GM10847 (cell line): ENCODE results near the gene TNFAIP8.

Experiments used
- POLR2A ChIP-seq: IDR thresholded peaks from 2 replicates; pipeline ENCODE4 v1.6.1; 2011; ENCODE audit not compliant: insufficient read length; ENCODE audit errors: extremely low read depth

TNFAIP8 gene

GRCh38 chr5:119367502-119368237 lies 11.9 kb downstream of the TNFAIP8 start:
- no peak for TF ChIP-seq POLR2A

GRCh38 chr5:119368238-119368630 lies 12.4 kb downstream of the TNFAIP8 start:
- TF ChIP-seq POLR2A: no peak

- TF ChIP-seq POLR2A: no peak
These were observed 14.7 kb downstream of the TNFAIP8 start for GRCh38 chr5:119370486-119370885.

- TF ChIP-seq POLR2A: no peak
These were observed 15.3 kb downstream of the TNFAIP8 start for GRCh38 chr5:119371146-119371545.

GRCh38 chr5:119373449-119373858 lies 17.6 kb downstream of the TNFAIP8 start:
- no peak for TF ChIP-seq POLR2A

GRCh38 chr5:119374901-119375300 lies 19.1 kb downstream of the TNFAIP8 start:
- TF ChIP-seq POLR2A: no peak

GRCh38 chr5:119377066-119377465 lies 21.2 kb downstream of the TNFAIP8 start:
- TF ChIP-seq POLR2A: no peak

- no peak for TF ChIP-seq POLR2A
These were observed 22.4 kb downstream of the TNFAIP8 start for GRCh38 chr5:119378075-119378700.

- TF ChIP-seq POLR2A: no peak
These were observed 23.3 kb downstream of the TNFAIP8 start for GRCh38 chr5:119379096-119379495.

GRCh38 chr5:119379942-119380547 lies 24.2 kb downstream of the TNFAIP8 start:
- TF ChIP-seq POLR2A: no peak

- TF ChIP-seq POLR2A: no peak
These were observed 26.4 kb downstream of the TNFAIP8 start for GRCh38 chr5:119382169-119382568.

- no peak for TF ChIP-seq POLR2A
These were observed 27.2 kb downstream of the TNFAIP8 start for GRCh38 chr5:119383008-119383407.

- no peak for TF ChIP-seq POLR2A
These were observed 29.3 kb downstream of the TNFAIP8 start for GRCh38 chr5:119385136-119385535.

GRCh38 chr5:119385536-119386128 lies 29.8 kb downstream of the TNFAIP8 start:
- TF ChIP-seq POLR2A: no peak

- TF ChIP-seq POLR2A: no peak
These were observed 31.0 kb downstream of the TNFAIP8 start for GRCh38 chr5:119386596-119387344.
